BLaER1 treated with 17β-estradiol and CSF1 and Interleukin-3, amounts not matched to agents 10 nM and 100 nM (cell line): ENCODE measurements around the gene MAP3K6.
A peak's percentile ranks its signal among the peaks of the same experiment; 100 is the strongest.

Experiments
- H3K27ac ChIP-seq, 11 experiments: shearing (Covaris generic); formaldehyde crosslinking; 2 replicates each; pipeline ENCODE4 v1.8.1; 2022
- H3K27me3 ChIP-seq, 11 experiments: shearing (Covaris generic); formaldehyde crosslinking; 2 replicates each; pipeline ENCODE4 v1.8.1; 2022
- H3K36me3 ChIP-seq, 11 experiments: shearing (Covaris generic); formaldehyde crosslinking; 2 replicates each; pipeline ENCODE4 v1.8.1; 2022
- H3K4me1 ChIP-seq, 10 experiments: shearing (Covaris generic); formaldehyde crosslinking; 2 replicates each; pipeline ENCODE4 v1.8.1; 2022
- H3K4me2 ChIP-seq, 11 experiments: shearing (Covaris generic); formaldehyde crosslinking; 2 replicates each; pipeline ENCODE4 v1.8.1; 2022
- H3K4me3 ChIP-seq, 10 experiments: shearing (Covaris generic); formaldehyde crosslinking; 2 replicates each; pipeline ENCODE4 v1.8.1; 2022
- H3K9ac ChIP-seq, 11 experiments: shearing (Covaris generic); formaldehyde crosslinking; 2 replicates each; pipeline ENCODE4 v1.8.1; 2022
- H3K9me3 ChIP-seq, 11 experiments: shearing (Covaris generic); formaldehyde crosslinking; replicated peaks in 1 of 11; 2 replicates each; pipeline ENCODE4 v1.8.1; 2022
- H4K20me1 ChIP-seq, 11 experiments: shearing (Covaris generic); formaldehyde crosslinking; 2 replicates each; pipeline ENCODE4 v1.8.1; 2022
- Cebpa-rat ChIP-seq, 11 experiments: shearing (Covaris generic); IDR thresholded peaks; 2 replicates each; pipeline ENCODE4 v1.8.1; 2022

Gene MAP3K6

DNA sequence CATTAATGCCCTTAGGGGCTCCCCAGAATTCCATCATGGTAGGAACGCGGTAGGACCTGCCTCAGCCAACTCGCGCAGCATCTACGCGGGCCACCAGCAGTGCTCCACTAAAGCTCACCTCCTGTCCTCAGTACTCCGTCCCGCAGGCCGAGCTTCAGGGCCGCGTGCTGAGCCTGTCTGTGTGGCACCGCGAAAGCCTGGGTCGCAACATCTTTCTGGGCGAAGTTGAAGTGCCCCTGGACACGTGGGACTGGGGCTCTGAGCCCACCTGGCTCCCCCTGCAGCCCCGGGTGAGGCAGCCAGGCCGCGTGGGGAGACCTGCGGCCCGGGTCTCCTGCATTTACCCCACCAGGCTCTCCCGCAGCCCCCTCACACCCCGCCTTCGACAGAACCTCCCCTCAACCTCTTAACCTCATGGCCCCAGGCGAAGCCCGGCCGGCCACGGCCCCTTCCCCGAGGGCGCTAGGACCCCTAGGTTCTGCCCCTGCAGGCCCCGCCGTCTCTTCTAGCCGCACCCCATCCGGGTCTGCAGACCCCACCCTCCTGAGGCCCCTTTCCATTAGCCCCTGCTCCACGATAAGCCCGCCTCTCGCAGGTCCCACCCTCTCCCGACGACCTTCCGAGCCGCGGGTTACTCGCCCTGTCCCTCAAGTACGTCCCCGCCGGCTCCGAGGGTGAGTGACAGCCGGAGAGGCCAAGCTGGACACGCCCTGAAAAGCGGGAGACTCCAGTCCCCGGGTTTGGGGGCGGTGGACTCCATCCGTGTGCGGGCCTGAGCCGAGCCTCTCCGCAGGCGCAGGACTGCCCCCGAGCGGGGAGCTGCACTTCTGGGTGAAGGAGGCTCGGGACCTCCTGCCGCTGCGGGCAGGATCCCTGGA, 15.9 kb downstream of the MAP3K6 start:
- H3K27ac ChIP-seq = peak overlapping the region in 1 of 11 experiments; percentile 4; a peak in 1 of 22 replicates
- H3K27me3 ChIP-seq = no peaks in the 10 kb centered on the region
- peaks cover 5 to 39% (median 20%) of the 10 kb centered on the region in 10 experiments; a peak in 18 of 20 replicates for H3K4me1 ChIP-seq
- no peak overlapping the region for H3K4me2 ChIP-seq
- H3K36me3 ChIP-seq = peaks cover 5 to 75% (median 47%) of the 10 kb centered on the region in 11 experiments; a peak in 21 of 22 replicates
- no peak overlapping the region for H3K9ac ChIP-seq
- TF ChIP-seq Cebpa-rat (IDR thresholded peaks at IDR 0.05) = no peak
- H4K20me1 ChIP-seq = peaks cover 0 to 36% (median 0%) of the 10 kb centered on the region in 11 experiments; a peak in 5 of 22 replicates
- no peak overlapping the region for H3K4me3 ChIP-seq
- no peaks in the 10 kb centered on the region for H3K9me3 ChIP-seq

DNA sequence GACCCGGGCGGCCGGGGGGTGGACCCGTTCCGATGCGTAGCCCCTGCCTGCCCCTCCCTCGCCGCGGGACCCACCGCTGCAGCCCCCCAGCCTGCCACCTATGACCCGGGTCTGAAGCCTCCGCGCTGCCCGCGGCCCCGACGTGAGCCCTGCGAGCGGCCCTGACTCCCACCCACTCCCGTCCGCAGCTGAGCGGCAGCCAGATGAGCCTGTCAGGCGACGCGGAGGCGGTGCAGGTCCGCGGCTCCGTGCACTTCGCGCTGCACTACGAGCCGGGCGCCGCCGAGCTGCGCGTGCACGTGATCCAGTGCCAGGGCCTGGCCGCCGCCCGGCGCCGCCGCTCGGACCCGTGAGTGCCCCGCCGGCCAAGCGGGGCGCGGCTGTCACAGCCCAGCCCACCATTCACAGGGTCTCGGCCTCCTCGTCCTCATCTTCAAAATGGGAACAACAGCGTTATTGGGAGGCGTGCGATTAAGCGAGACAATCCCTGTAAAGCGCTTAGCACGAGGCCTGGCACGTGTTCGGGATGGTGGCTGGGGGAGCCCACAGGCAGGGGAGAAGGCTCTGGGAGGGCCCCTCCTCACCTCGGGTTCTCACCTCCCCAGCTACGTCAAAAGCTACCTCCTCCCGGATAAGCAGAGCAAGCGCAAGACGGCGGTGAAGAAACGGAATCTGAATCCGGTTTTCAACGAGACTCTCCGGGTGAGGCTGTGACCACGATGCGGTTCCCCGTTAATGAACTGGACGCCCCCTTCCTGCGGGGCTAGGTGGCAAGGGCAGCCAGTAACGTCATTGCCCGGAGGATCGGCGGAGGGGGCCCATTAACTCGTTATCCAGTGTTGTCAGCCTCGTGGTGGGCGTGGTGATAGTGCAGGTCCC, 16.7 kb downstream of the MAP3K6 start:
- H3K27me3 ChIP-seq = no peaks in the 10 kb centered on the region
- H3K27ac ChIP-seq = no peak overlapping the region
- H3K36me3 ChIP-seq = peaks cover 0 to 77% (median 51%) of the 10 kb centered on the region in 11 experiments; a peak in 21 of 22 replicates
- peaks cover 0 to 36% (median 0%) of the 10 kb centered on the region in 11 experiments; a peak in 7 of 22 replicates for H4K20me1 ChIP-seq
- no peak for TF ChIP-seq Cebpa-rat (IDR thresholded peaks at IDR 0.05)
- H3K9me3 ChIP-seq = no peaks in the 10 kb centered on the region
- no peak overlapping the region; a peak in 1 of 22 replicates for H3K9ac ChIP-seq
- H3K4me3 ChIP-seq = no peak overlapping the region
- peaks cover 9 to 41% (median 22%) of the 10 kb centered on the region in 10 experiments; a peak in 19 of 20 replicates for H3K4me1 ChIP-seq
- no peak overlapping the region for H3K4me2 ChIP-seq

- Histone ChIP-seq H3K9me3 (no peaks in the 10 kb centered on the region), H3K9ac (peak overlapping the region in 9 of 11 experiments; percentile 23 to 58 (median 43); a peak in 14 of 22 replicates), H4K20me1 (peaks cover 0 to 36% (median 0%) of the 10 kb centered on the region in 11 experiments; a peak in 7 of 22 replicates), H3K27me3 (no peaks in the 10 kb centered on the region), H3K4me2 (peak overlapping the region in 10 of 11 experiments; percentile 10 to 76 (median 56); a peak in 20 of 22 replicates), H3K4me3 (no peak overlapping the region), H3K4me1 (peaks cover 9 to 50% (median 31%) of the 10 kb centered on the region in 10 experiments; a peak in 19 of 20 replicates), H3K36me3 (peaks cover 0 to 79% (median 52%) of the 10 kb centered on the region in 11 experiments; a peak in 21 of 22 replicates), H3K27ac (peak overlapping the region in 6 of 11 experiments; percentile 9 to 50 (median 30); a peak in 9 of 22 replicates)
- no peak for TF ChIP-seq Cebpa-rat (IDR thresholded peaks at IDR 0.05)
Observed at GRCh38 chr1:27348861-27349783, 17.6 kb downstream of the MAP3K6 start.

- Histone ChIP-seq H3K4me1 (peaks cover 29 to 70% (median 51%) of the 10 kb centered on the region in 10 experiments), H3K9ac (peak overlapping the region in 1 of 11 experiments; percentile 41; a peak in 1 of 22 replicates), H3K9me3 (no peaks in the 10 kb centered on the region), H3K4me2 (peak overlapping the region in 5 of 11 experiments; percentile 20 to 70 (median 48); a peak in 8 of 22 replicates), H3K36me3 (peaks cover 0 to 70% (median 50%) of the 10 kb centered on the region in 11 experiments; a peak in 20 of 22 replicates), H3K27me3 (no peaks in the 10 kb centered on the region), H4K20me1 (peaks cover 0 to 28% (median 0%) of the 10 kb centered on the region in 11 experiments; a peak in 5 of 22 replicates), H3K27ac (peak overlapping the region in 2 of 11 experiments; percentile 9 to 19; a peak in 4 of 22 replicates), H3K4me3 (no peak overlapping the region)
- TF ChIP-seq Cebpa-rat (IDR thresholded peaks at IDR 0.05) = no peak
Observed at GRCh38 chr1:27346991-27347624, 19.7 kb downstream of the MAP3K6 start.

DNA sequence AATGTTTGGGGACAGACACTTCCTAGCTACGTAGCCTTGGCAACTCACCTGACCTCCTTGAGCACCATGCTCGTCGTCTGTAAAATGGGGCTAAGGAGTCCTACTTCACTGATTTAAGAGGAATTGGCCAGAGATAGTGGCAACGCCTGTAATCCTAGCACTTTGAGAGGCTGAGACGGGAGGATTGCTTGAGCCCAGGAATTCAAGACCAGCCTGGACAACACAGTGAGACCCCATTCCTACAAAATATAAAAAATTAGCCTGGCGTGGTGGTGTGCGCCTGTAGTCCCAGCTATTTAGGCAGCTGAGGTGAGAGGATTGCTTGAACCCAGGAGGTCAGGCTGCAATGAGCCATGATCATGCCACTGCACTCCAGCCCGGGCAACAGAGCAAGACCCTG, 20.4 kb downstream of the MAP3K6 start:
- Histone ChIP-seq H3K36me3 (peaks cover 0 to 64% (median 49%) of the 10 kb centered on the region in 11 experiments; a peak in 20 of 22 replicates), H4K20me1 (peaks cover 0 to 25% (median 0%) of the 10 kb centered on the region in 11 experiments; a peak in 5 of 22 replicates), H3K27me3 (no peaks in the 10 kb centered on the region), H3K9me3 (no peaks in the 10 kb centered on the region), H3K4me2 (peak overlapping the region in 1 of 11 experiments; percentile 70; a peak in 2 of 22 replicates), H3K4me3 (no peak overlapping the region; a peak in 1 of 20 replicates), H3K9ac (no peak overlapping the region), H3K4me1 (peaks cover 36 to 77% (median 59%) of the 10 kb centered on the region in 10 experiments), H3K27ac (peak overlapping the region in 2 of 11 experiments; percentile 49 to 97; a peak in 1 of 22 replicates)
- no peak for TF ChIP-seq Cebpa-rat (IDR thresholded peaks at IDR 0.05)

DNA sequence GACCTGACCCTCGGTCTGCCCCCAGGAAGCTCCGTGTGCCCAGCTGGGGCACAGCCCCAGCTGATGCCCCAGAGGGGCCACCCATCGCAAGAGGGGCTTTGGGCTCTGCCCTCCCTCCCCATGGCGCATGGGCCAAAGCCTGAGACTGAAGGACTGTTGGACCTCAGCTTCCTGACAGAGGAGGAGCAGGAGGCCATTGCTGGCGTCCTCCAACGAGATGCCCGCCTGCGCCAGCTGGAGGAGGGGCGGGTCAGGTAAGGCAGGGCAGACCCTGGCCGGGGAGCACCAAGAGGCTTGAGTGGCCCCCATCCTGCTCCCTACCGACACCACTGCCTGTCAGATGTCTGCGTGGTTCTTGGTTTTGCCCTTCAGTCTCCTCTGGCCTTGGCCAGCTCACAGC, 21.5 kb downstream of the MAP3K6 start:
- Histone ChIP-seq H3K4me2 (peak overlapping the region; percentile 7 to 100 (median 94); a peak in 18 of 22 replicates), H3K9me3 (no peaks in the 10 kb centered on the region), H3K4me3 (no peak overlapping the region), H3K36me3 (peaks cover 0 to 53% (median 39%) of the 10 kb centered on the region in 11 experiments; a peak in 20 of 22 replicates), H4K20me1 (peaks cover 0 to 14% (median 0%) of the 10 kb centered on the region in 11 experiments; a peak in 5 of 22 replicates), H3K9ac (peak overlapping the region in 4 of 11 experiments; percentile 12 to 31 (median 24); a peak in 1 of 22 replicates), H3K27ac (peak overlapping the region in 7 of 11 experiments; percentile 30 to 97 (median 47); a peak in 13 of 22 replicates), H3K4me1 (peaks cover 47 to 87% (median 70%) of the 10 kb centered on the region in 10 experiments), H3K27me3 (no peaks in the 10 kb centered on the region)
- no peak for TF ChIP-seq Cebpa-rat (IDR thresholded peaks at IDR 0.05)

DNA sequence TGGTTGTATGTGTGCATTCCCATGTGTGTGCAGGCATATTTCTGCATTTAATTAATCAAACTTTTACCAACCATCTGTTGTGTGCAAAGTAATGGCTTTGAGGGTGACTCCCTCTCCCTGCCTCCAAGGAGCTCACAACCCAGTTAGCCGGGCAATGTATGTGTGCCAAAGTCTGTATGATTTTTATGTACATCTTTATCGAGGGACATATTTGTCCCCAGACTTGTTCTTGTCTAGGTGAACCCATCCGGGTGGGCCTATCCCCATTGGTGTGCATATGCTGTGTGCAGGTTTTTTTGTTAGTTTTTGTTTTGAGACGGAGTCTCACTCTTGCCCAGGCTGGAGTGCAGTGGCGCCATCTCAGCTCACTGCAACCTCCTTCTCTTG, 23.1 kb downstream of the MAP3K6 start:
- TF ChIP-seq Cebpa-rat (IDR thresholded peaks at IDR 0.05) = no peak
- H3K9me3 ChIP-seq = no peaks in the 10 kb centered on the region
- H4K20me1 ChIP-seq = peaks cover 0 to 11% (median 0%) of the 10 kb centered on the region in 11 experiments; a peak in 5 of 22 replicates
- H3K27ac ChIP-seq = peak overlapping the region in 9 of 11 experiments; percentile 78 to 99 (median 92); a peak in 19 of 22 replicates
- no peaks in the 10 kb centered on the region for H3K27me3 ChIP-seq
- H3K4me1 ChIP-seq = peaks cover 61 to 96% (median 79%) of the 10 kb centered on the region in 10 experiments
- peaks cover 0 to 42% (median 25%) of the 10 kb centered on the region in 11 experiments; a peak in 18 of 22 replicates for H3K36me3 ChIP-seq
- H3K4me2 ChIP-seq = peak overlapping the region; percentile 93 to 100 (median 98)
- peak overlapping the region; percentile 69 to 96 (median 85); a peak in 21 of 22 replicates for H3K9ac ChIP-seq
- peak overlapping the region; percentile 38 to 80 (median 74) for H3K4me3 ChIP-seq
